Activated T-cell treated with anti-CD3 and anti-CD28 coated beads, Interleukin-2, amount 50 U/mL, for 24 hours (primary cell): ENCODE data around the gene POU3F2.

Source experiments
- DNase-seq: peaks from one replicate; pipeline ENCODE4 v3.0.0-alpha.2; 2020
- H3K27ac Mint-ChIP-seq: 2 replicates; pipeline ENCODE4 v1.8.0; 2020; ENCODE audit warnings: mild to moderate bottlenecking, mixed read lengths
- H3K27me3 Mint-ChIP-seq: 2 replicates; pipeline ENCODE4 v1.8.0; 2020; ENCODE audit warnings: mixed read lengths
- H3K36me3 Mint-ChIP-seq: 2 replicates; pipeline ENCODE4 v1.8.0; 2020; ENCODE audit warnings: low read depth, mixed read lengths
- H3K4me1 Mint-ChIP-seq: 2 replicates; pipeline ENCODE4 v1.8.0; 2020; ENCODE audit warnings: low read depth, mixed read lengths
- H3K4me3 Mint-ChIP-seq: 2 replicates; pipeline ENCODE4 v1.8.0; 2020; ENCODE audit warnings: mild to moderate bottlenecking, moderate library complexity, mixed read lengths
- H3K9me3 Mint-ChIP-seq: 2 replicates; pipeline ENCODE4 v1.8.0; 2020; ENCODE audit warnings: mixed read lengths

POU3F2 gene

GRCh38 chr6:98836025-98836961 lies 1.9 kb downstream of the POU3F2 start:
- DNase-seq, result no peak
- H3K36me3 Mint-ChIP-seq, result no peaks in the 10 kb centered on the region
- H3K4me3 Mint-ChIP-seq, result no peak overlapping the region
- H3K27me3 Mint-ChIP-seq, result peaks cover 89% of the 10 kb centered on the region
- no peak overlapping the region for H3K27ac Mint-ChIP-seq
- peaks cover 34% of the 10 kb centered on the region for H3K4me1 Mint-ChIP-seq
- no peaks in the 10 kb centered on the region for H3K9me3 Mint-ChIP-seq

- H3K9me3 Mint-ChIP-seq, result no peaks in the 10 kb centered on the region
- no peak overlapping the region for H3K4me3 Mint-ChIP-seq
- H3K27me3 Mint-ChIP-seq, result peaks cover 90% of the 10 kb centered on the region
Observed at GRCh38 chr6:98836962-98837944, 2.9 kb downstream of the POU3F2 start.

GRCh38 chr6:98838032-98838431 lies 3.7 kb downstream of the POU3F2 start:
- Mint-ChIP-seq H3K36me3 (no peaks in the 10 kb centered on the region), H3K4me3 (no peak overlapping the region), H3K4me1 (peaks cover 24% of the 10 kb centered on the region), H3K27me3 (peaks cover 90% of the 10 kb centered on the region), H3K9me3 (no peaks in the 10 kb centered on the region), H3K27ac (no peak overlapping the region)
- no peak for DNase-seq

More at GRCh38 chr6:98836962-98837944, 2.9 kb downstream of the POU3F2 start:
- H3K36me3 Mint-ChIP-seq, result no peaks in the 10 kb centered on the region
- H3K4me1 Mint-ChIP-seq, result peaks cover 28% of the 10 kb centered on the region
- DNase-seq, result no peak
- no peak overlapping the region for H3K27ac Mint-ChIP-seq

- peaks cover 20% of the 10 kb centered on the region for H3K4me1 Mint-ChIP-seq
- H3K4me3 Mint-ChIP-seq, result no peak overlapping the region
- no peak overlapping the region for H3K27ac Mint-ChIP-seq
- peaks cover 90% of the 10 kb centered on the region for H3K27me3 Mint-ChIP-seq
- H3K9me3 Mint-ChIP-seq, result no peaks in the 10 kb centered on the region
- no peak for DNase-seq
- H3K36me3 Mint-ChIP-seq, result no peaks in the 10 kb centered on the region
Observed at GRCh38 chr6:98838975-98839374, 4.6 kb downstream of the POU3F2 start.

GRCh38 chr6:98839781-98840361 lies 5.5 kb downstream of the POU3F2 start:
- H3K4me1 Mint-ChIP-seq, result peaks cover 22% of the 10 kb centered on the region
- H3K27me3 Mint-ChIP-seq, result peaks cover 90% of the 10 kb centered on the region
- H3K9me3 Mint-ChIP-seq, result no peaks in the 10 kb centered on the region
- no peak overlapping the region for H3K27ac Mint-ChIP-seq
- H3K36me3 Mint-ChIP-seq, result no peaks in the 10 kb centered on the region
- DNase-seq, result no peak
- H3K4me3 Mint-ChIP-seq, result no peak overlapping the region

- DNase-seq, result no peak
- Mint-ChIP-seq H3K4me3 (no peak overlapping the region), H3K4me1 (peaks cover 23% of the 10 kb centered on the region), H3K27me3 (peaks cover 94% of the 10 kb centered on the region), H3K9me3 (no peaks in the 10 kb centered on the region), H3K27ac (no peak overlapping the region), H3K36me3 (no peaks in the 10 kb centered on the region)
Observed at GRCh38 chr6:98840385-98840784, 6.0 kb downstream of the POU3F2 start.

- Mint-ChIP-seq H3K9me3 (no peaks in the 10 kb centered on the region), H3K4me1 (peaks cover 25% of the 10 kb centered on the region), H3K36me3 (no peaks in the 10 kb centered on the region), H3K4me3 (no peak overlapping the region), H3K27ac (no peak overlapping the region), H3K27me3 (peaks cover 94% of the 10 kb centered on the region)
- DNase-seq, result no peak
Observed at GRCh38 chr6:98840996-98841513, 6.7 kb downstream of the POU3F2 start.

GRCh38 chr6:98841621-98842341 lies 7.4 kb downstream of the POU3F2 start:
- no peak for DNase-seq
- H3K4me3 Mint-ChIP-seq, result no peak overlapping the region
- no peak overlapping the region for H3K27ac Mint-ChIP-seq
- peaks cover 22% of the 10 kb centered on the region for H3K4me1 Mint-ChIP-seq
- peaks cover 94% of the 10 kb centered on the region for H3K27me3 Mint-ChIP-seq
- H3K9me3 Mint-ChIP-seq, result no peaks in the 10 kb centered on the region
- H3K36me3 Mint-ChIP-seq, result no peaks in the 10 kb centered on the region

GRCh38 chr6:98842342-98843180 lies 8.2 kb downstream of the POU3F2 start:
- H3K4me3 Mint-ChIP-seq, result no peak overlapping the region
- H3K4me1 Mint-ChIP-seq, result peaks cover 24% of the 10 kb centered on the region
- no peak overlapping the region for H3K27ac Mint-ChIP-seq
- no peaks in the 10 kb centered on the region for H3K9me3 Mint-ChIP-seq
- H3K27me3 Mint-ChIP-seq, result peaks cover 94% of the 10 kb centered on the region
- H3K36me3 Mint-ChIP-seq, result no peaks in the 10 kb centered on the region
- no peak for DNase-seq

- Mint-ChIP-seq H3K9me3 (no peaks in the 10 kb centered on the region), H3K4me1 (peaks cover 26% of the 10 kb centered on the region), H3K4me3 (no peak overlapping the region), H3K27ac (no peak overlapping the region), H3K36me3 (no peaks in the 10 kb centered on the region), H3K27me3 (peaks cover 90% of the 10 kb centered on the region)
- peak; percentile 34 for DNase-seq
Observed at GRCh38 chr6:98843271-98844243, 9.2 kb downstream of the POU3F2 start.

GRCh38 chr6:98844244-98845210 lies 10.2 kb downstream of the POU3F2 start:
- peaks cover 91% of the 10 kb centered on the region for H3K27me3 Mint-ChIP-seq
- H3K9me3 Mint-ChIP-seq, result no peaks in the 10 kb centered on the region
- H3K27ac Mint-ChIP-seq, result no peak overlapping the region
- no peak overlapping the region for H3K4me3 Mint-ChIP-seq
- H3K36me3 Mint-ChIP-seq, result no peaks in the 10 kb centered on the region
- H3K4me1 Mint-ChIP-seq, result peaks cover 26% of the 10 kb centered on the region
- DNase-seq, result peak; percentile 34
